GM19372 (cell line): Measurements from ENCODE around the gene TEX2.

ENCODE experiments used
- ATAC-seq: cut with Tn5 transposase; IDR thresholded peaks from one replicate; pipeline ENCODE4 v1.9.1; 2021; ENCODE audit warnings: mild to moderate bottlenecking, low read depth, moderate library complexity; ENCODE audit not compliant: unreplicated experiment

Gene TEX2, protein sequence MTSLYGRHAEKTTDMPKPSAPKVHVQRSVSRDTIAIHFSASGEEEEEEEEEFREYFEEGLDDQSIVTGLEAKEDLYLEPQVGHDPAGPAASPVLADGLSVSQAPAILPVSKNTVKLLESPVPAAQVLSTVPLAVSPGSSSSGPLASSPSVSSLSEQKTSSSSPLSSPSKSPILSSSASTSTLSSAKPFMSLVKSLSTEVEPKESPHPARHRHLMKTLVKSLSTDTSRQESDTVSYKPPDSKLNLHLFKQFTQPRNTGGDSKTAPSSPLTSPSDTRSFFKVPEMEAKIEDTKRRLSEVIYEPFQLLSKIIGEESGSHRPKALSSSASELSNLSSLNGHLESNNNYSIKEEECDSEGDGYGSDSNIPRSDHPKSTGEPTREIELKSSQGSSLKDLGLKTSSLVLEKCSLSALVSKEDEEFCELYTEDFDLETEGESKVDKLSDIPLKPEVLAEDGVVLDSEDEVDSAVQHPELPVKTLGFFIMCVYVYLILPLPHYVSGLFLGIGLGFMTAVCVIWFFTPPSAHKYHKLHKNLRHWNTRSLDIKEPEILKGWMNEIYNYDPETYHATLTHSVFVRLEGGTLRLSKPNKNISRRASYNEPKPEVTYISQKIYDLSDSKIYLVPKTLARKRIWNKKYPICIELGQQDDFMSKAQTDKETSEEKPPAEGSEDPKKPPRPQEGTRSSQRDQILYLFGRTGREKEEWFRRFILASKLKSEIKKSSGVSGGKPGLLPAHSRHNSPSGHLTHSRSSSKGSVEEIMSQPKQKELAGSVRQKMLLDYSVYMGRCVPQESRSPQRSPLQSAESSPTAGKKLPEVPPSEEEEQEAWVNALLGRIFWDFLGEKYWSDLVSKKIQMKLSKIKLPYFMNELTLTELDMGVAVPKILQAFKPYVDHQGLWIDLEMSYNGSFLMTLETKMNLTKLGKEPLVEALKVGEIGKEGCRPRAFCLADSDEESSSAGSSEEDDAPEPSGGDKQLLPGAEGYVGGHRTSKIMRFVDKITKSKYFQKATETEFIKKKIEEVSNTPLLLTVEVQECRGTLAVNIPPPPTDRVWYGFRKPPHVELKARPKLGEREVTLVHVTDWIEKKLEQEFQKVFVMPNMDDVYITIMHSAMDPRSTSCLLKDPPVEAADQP

GRCh38 chr17:64263000-64263766 lies at the start of gene TEX2:
TEX2 (minus strand) TSS chr17:64263260; CDS start chr17:64214217, 49,043 bp downstream.
- ATAC-seq = peak; percentile 87

GRCh38 chr17:64309710-64310109 lies 46.6 kb upstream of the TEX2 start:
- ATAC-seq = no peak

GRCh38 chr17:64309021-64309420 lies 46.0 kb upstream of the TEX2 start:
- no peak for ATAC-seq

- no peak for ATAC-seq
Measured at GRCh38 chr17:64306850-64307463, 43.9 kb upstream of the TEX2 start.

GRCh38 chr17:64304551-64304950 lies 41.5 kb upstream of the TEX2 start:
- no peak for ATAC-seq

- ATAC-seq = no peak
Measured at GRCh38 chr17:64300699-64300965, 37.6 kb upstream of the TEX2 start.

DNA sequence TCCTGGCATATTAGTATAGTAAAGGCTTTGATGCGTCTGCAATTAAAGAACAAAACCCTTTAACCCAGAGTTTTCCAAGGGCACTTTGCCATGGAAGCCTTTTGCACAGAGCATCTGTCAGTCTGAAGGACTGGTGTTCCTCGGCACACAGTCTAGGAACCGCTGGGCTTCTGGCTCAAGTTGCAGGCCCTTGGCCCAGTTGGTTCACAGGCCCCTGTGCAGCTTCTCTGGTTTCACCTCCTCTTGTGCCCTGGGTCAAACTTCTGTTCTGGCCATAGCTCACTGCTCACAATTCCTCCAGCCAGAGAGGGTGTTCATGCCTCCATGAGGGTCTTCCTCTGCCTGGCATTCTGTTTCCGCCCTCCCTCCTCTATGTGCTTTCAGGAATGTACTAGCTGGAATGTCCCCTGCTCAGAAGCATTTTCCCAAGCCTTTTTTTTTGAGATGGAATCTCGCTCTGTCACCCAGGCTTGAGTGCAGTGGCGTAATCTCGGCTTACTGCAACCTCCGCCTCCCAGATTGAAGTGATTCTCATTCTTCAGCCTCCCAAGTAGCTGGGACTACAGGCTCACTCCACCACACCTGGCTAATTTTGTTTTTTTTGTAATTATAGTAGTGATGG lies 34.5 kb upstream of the TEX2 start:
- ATAC-seq = no peak

GRCh38 chr17:64296246-64296645 lies 33.2 kb upstream of the TEX2 start:
- ATAC-seq = no peak

DNA sequence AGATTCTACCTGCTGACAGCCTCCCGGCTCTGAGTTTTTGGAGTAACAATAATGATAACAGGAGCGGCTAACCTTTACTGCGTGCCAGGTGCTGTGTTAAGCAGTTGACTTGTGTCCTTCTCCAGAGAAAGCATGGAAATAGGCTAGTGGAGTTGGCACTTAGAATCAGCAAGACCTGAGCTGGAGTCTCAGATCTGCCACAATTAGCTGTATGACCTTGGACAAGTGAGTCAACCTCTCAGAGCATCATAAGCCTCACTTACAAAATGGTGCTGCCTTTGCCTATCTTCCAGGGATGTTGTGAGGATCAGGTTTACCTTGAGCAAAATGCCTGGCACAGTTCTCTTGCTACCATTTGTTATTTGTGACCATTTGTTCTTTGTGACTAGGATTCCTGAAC lies 32.1 kb upstream of the TEX2 start:
- ATAC-seq = no peak

- ATAC-seq = no peak
Measured at GRCh38 chr17:64291268-64291851, 28.3 kb upstream of the TEX2 start.

GRCh38 chr17:64289741-64290141 lies 26.7 kb upstream of the TEX2 start:
- no peak for ATAC-seq

DNA sequence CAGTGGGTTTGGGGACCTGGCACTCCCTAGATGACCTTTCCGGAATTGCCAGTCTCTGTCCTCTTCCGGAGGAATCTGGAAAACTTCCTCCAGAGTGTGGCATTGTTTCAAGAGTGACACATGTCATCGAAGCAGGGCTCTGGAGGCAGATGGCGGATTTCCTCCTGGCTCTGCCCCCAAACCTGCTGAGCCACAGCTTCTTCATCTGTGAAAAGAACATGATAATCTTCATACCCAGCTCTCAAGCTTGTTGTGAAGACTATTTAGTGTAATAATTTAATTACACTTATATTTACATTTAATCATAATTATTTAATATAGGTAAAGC lies 19.7 kb upstream of the TEX2 start:
- no peak for ATAC-seq

GRCh38 chr17:64281962-64282752 lies 19.1 kb upstream of the TEX2 start:
- no peak for ATAC-seq

DNA sequence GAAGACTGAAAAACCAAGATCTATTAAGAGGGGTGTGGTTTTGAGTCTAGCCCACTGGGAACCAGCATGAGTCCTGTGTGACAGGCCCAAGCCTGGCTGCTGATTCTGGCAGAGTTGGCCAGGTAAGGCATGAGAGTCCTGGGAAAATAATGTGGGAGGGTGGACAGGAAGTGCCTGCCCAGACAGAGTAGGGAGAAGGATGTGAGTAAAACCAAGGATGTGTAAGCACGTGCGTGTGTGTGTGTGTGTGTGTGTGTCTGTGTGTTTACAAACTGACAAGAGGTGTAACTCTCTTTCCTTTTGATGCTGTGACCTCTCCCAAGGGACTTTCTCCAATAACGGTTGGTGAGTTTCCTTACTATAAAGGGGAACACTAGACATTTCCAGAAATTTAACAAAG lies 15.6 kb upstream of the TEX2 start:
- ATAC-seq = no peak

- no peak for ATAC-seq
Measured at GRCh38 chr17:64277831-64278562, 14.9 kb upstream of the TEX2 start.

DNA sequence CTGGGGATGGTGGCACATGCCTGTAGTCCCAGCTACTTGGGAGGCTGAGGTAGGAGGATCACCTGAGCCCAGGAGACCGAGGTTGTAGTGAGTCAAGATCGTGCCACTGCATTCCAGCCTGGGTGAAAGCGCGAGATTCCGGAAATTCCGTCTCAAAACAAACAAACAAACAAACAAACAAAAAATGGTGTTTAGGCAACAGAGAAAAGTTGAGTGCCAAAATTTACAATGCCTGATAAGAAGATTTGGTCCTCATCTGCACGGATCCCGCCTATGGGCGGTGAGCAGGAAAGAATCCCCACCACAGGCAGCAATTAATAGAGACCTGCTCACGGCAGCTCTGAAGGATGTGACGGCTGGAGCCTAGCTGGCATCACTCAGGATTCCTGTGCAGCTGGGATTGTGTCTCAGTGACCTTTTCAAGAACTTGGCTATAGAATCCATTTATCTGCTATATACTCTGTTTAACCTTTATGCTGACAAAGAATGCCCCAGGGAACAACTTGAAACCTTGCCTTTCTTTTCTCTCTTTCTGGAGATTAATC lies 14.0 kb upstream of the TEX2 start:
- ATAC-seq = no peak

DNA sequence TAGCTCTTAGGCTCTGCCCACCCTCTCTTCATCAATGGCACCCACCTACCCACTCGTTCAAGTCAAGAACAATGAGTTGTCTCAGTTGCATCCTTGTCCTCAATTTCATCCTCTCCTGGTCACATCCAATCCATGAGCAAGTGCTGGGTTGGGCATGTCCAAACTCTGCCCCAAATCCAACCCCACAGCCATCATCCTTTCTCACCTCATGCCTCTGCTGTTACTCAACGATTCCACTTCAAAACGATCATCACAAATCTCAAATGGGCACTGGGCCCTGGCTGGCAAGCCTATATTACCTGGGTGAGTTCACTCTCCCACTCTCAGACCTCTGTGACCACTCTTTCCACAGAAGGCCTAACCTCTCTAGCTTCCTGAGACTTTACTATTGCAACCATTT lies 12.0 kb upstream of the TEX2 start:
- no peak for ATAC-seq

DNA sequence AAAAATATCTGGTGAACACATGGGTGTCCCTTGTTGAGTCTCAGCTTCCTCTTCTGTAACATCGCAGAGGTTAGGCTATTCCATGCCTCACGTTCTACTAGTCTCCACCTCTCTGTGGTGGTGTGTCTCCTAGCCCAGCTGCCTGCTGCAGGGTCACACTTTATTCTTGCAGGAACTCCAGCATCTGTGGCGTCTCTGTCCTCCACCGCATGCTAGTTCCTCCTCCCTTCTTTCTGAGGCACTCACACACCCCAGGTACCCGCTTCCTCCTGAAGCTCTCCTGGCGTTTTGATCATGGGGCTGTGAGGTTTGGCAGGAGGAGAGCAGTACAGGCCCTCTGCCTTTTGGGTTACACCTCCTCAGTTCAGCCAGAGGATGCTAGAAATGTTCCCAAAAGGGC lies 9.9 kb upstream of the TEX2 start:
- no peak for ATAC-seq
